ENCODE measurements around the gene PPP1R3F. TPM values are rescaled to one million over a fixed set of nuclear protein-coding genes. Genes with fewer than 3 reads are reported as not detected.

The PPP1R3F gene
- total RNA-seq, 1 donor from 2014 or later = 13.1 TPM

DNA sequence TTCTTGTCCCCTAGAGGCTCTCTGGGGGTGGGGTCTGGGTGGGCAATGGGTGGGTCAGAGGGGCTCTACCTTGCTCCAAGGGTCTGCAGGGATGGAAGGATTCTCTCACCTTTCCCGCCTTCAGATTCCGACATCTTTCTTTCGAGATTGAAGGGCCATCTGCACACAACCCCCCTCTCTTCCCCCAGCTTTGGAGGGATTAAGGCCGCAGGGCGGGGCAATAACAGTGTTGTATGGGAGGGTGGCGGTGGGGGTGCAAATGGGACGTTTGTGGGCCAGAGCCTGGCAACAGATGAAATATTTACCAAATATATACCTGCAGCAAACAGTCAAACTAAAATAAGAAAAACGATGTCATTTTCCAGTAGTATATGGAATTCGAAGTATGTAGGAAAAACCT lies 36.4 kb upstream of the PPP1R3F start, which contains the start of gene CACNA1F:
CACNA1F (minus strand) TSS at position 165 of the 400 bp plus-strand sequence; CDS start at position 134, 31 bp downstream.
- Mint-ChIP-seq H3K36me3 (ENCODE audit: low read depth) (peaks cover 2% of the 10 kb centered on the region), H3K4me1 (peaks cover 10% of the 10 kb centered on the region), H3K4me3 (peak within 1 kb of the TSS; percentile 19), H3K9me3 (no peaks in the 10 kb centered on the region), H3K27ac (ENCODE audit: unreplicated experiment) (no peak within 1 kb of the TSS), H3K27me3 (ENCODE audit: low read depth) (peaks cover 5% of the 10 kb centered on the region)
- TF ChIP-seq, protein P1, sequence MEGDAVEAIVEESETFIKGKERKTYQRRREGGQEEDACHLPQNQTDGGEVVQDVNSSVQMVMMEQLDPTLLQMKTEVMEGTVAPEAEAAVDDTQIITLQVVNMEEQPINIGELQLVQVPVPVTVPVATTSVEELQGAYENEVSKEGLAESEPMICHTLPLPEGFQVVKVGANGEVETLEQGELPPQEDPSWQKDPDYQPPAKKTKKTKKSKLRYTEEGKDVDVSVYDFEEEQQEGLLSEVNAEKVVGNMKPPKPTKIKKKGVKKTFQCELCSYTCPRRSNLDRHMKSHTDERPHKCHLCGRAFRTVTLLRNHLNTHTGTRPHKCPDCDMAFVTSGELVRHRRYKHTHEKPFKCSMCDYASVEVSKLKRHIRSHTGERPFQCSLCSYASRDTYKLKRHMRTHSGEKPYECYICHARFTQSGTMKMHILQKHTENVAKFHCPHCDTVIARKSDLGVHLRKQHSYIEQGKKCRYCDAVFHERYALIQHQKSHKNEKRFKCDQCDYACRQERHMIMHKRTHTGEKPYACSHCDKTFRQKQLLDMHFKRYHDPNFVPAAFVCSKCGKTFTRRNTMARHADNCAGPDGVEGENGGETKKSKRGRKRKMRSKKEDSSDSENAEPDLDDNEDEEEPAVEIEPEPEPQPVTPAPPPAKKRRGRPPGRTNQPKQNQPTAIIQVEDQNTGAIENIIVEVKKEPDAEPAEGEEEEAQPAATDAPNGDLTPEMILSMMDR (conservative IDR thresholded peaks at IDR 0.05) = no peak
- no peak for DNase-seq (ENCODE audit: low read depth, low spot score)

DNA sequence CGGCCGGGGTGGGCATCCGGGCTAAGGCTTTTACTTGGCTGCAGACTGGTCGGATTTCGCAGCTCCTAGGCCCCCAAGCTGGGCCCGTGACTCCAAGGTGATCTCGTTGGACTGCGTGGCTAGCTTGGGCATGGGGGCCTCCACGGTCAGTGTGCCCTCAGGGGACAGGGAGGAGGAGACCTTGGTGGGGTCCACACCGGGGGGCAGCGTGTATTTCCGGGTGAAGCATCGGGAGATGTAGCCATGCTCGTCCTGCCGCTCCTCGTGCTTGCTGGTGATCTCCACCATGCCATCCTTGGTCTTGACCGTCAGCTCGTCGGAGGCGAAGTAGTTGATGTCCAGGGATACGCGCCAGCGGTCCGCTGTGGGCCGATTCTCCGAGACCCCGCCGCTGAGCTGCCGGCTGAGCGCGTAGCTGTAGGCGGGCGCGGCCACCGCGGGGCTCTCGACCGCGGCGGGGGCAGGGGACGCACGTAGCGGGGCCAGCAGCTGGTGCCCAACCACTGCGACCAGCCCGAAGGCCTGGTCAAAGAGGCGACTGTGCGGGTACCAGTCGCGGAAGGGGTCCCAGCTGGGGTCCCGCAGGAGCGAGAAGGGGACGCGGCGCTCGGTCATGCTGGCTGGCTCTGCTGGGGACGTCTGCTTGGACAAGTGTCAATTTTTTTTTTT lies 35.6 kb upstream of the PPP1R3F start:
- no peak for DNase-seq (ENCODE audit: low read depth, low spot score)
- no peak overlapping the region for H3K27ac Mint-ChIP-seq (ENCODE audit: unreplicated experiment)
- H3K27me3 Mint-ChIP-seq (ENCODE audit: low read depth) = peaks cover 5% of the 10 kb centered on the region
- no peak overlapping the region for H3K4me3 Mint-ChIP-seq
- peaks cover 2% of the 10 kb centered on the region for H3K36me3 Mint-ChIP-seq (ENCODE audit: low read depth)
- no peaks in the 10 kb centered on the region for H3K9me3 Mint-ChIP-seq
- peaks cover 10% of the 10 kb centered on the region for H3K4me1 Mint-ChIP-seq
- TF ChIP-seq, protein P1 (conservative IDR thresholded peaks at IDR 0.05) = no peak

DNA sequence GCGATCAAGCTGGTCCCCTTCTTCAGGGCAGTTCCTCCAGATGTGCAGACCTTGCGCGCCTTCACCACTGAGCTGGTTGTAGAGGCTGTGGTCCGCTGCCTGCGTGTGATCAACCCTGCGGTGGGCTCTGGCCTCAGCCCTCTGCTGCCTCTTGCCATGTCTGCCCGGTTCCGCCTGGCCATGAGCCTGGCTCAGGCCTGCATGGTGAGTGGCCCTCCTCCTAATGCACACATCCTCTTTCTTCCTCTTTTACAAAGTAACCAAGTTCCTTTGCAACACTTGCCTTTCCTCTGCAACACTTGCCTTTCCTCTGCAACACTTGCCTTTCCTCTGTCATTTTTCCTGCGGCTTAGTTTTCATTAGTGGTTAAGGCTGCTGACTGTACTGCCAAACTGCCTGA lies 32.5 kb upstream of the PPP1R3F start:
- Mint-ChIP-seq H3K27ac (ENCODE audit: unreplicated experiment) (no peak overlapping the region), H3K36me3 (ENCODE audit: low read depth) (peaks cover 2% of the 10 kb centered on the region)

DNA sequence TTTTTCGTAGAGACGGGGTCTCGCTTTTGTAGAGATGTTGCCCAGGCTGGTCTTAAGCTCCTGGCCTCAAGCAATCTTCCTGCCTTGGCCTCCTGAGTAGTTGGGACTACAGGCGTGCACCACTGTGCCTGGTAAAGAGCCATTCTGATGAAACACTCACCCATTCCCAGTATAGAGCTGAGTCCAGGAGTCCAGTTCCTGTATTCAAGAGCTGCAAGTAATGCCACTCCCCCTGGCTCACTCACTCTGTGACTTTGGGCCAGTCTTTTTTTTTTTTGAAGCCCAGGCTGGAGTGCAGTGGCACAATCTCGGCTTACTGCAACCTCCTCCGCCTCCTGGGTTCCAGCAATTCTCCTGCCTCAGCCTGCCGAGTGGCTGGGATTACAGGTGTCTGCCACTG lies 30.9 kb upstream of the PPP1R3F start:
- DNase-seq (ENCODE audit: low read depth, low spot score) = no peak
- peaks cover 2% of the 10 kb centered on the region for H3K36me3 Mint-ChIP-seq (ENCODE audit: low read depth)
- no peaks in the 10 kb centered on the region for H3K27me3 Mint-ChIP-seq (ENCODE audit: low read depth)
- no peak overlapping the region for H3K27ac Mint-ChIP-seq (ENCODE audit: unreplicated experiment)
- H3K4me3 Mint-ChIP-seq = no peak overlapping the region
- TF ChIP-seq, protein P1 (conservative IDR thresholded peaks at IDR 0.05) = no peak
- H3K9me3 Mint-ChIP-seq = no peaks in the 10 kb centered on the region
- H3K4me1 Mint-ChIP-seq = peaks cover 10% of the 10 kb centered on the region

More for the DNA sequence above, 32.5 kb upstream of the PPP1R3F start:
- Mint-ChIP-seq H3K9me3 (no peaks in the 10 kb centered on the region), H3K4me1 (peaks cover 10% of the 10 kb centered on the region), H3K27me3 (ENCODE audit: low read depth) (no peaks in the 10 kb centered on the region), H3K4me3 (peak overlapping the region; percentile 55)
- TF ChIP-seq, protein P1 (conservative IDR thresholded peaks at IDR 0.05) = no peak
- no peak for DNase-seq (ENCODE audit: low read depth, low spot score)

DNA sequence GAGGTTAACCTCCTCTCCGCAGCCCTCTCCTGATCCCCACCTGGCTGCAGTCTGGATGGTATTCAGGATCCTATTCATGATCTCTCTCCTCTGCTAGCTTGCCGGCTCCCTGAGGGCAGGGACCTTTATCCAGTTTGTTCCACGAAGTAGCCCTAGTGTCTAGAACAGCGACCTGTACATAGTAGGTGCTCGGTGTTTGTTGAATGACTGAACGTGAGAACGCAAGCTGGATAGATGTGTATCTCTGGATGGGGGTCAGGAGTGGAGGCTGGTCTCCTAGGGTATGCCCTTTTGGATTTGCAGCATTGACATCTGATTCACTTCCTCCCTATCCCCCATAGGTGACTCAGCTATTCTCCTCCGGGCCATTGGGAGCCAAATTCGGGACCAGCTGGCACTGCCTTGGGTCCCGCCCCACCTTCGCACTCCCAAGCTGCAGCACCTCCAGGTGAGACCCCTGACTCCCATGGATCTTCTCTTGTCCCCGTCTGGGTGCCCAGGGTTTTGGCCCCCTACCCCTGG lies 27.0 kb upstream of the PPP1R3F start:
- Mint-ChIP-seq H3K36me3 (ENCODE audit: low read depth) (peaks cover 3% of the 10 kb centered on the region), H3K4me3 (no peak overlapping the region), H3K27ac (ENCODE audit: unreplicated experiment) (no peak overlapping the region), H3K9me3 (no peaks in the 10 kb centered on the region), H3K4me1 (no peaks in the 10 kb centered on the region), H3K27me3 (ENCODE audit: low read depth) (no peaks in the 10 kb centered on the region)
- no peak for DNase-seq (ENCODE audit: low read depth, low spot score)
- TF ChIP-seq, protein P1 (conservative IDR thresholded peaks at IDR 0.05) = no peak

All from neural crest cell (in vitro differentiated cells).